Measurements from ENCODE around the gene CMTM6.

Gene CMTM6

DNA sequence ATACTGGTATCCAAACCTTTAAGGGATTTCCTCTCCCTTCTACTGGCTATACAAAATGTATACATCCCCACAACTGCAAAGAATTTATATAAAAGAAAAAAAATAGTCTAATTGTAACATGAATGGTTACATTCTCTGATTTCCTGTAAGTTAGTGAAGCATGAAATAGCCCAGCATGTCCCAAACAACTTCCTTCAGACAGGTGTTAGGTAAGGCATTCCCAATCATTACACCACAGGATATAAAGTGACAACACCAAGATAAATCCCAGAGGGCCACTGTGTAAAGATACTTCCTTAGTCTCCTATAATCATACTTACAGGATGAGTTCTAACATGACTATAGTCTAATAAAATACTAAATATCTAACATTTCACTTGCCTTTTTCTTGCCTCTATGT is 7.6 kb downstream of the CMTM6 start:
- TF ChIP-seq RARB (CRISPR knock-in tag; IDR thresholded peaks at IDR 0.05) (no peak), GLIS3 (CRISPR knock-in tag; IDR thresholded peaks at IDR 0.05) (no peak), ZNF565 (CRISPR knock-in tag; conservative IDR thresholded peaks at IDR 0.05; ENCODE audit: low read depth) (no peak), ZFP30 (CRISPR knock-in tag; IDR thresholded peaks at IDR 0.05) (no peak), SNAI2 (CRISPR knock-in tag; IDR thresholded peaks at IDR 0.05) (no peak), ARNTL (CRISPR knock-in tag; IDR thresholded peaks at IDR 0.05; ENCODE audit: borderline replicate concordance, low read depth) (no peak), PPARA (CRISPR knock-in tag; IDR thresholded peaks at IDR 0.05; ENCODE audit: borderline replicate concordance) (no peak)
- TF ChIP-seq, protein P1, sequence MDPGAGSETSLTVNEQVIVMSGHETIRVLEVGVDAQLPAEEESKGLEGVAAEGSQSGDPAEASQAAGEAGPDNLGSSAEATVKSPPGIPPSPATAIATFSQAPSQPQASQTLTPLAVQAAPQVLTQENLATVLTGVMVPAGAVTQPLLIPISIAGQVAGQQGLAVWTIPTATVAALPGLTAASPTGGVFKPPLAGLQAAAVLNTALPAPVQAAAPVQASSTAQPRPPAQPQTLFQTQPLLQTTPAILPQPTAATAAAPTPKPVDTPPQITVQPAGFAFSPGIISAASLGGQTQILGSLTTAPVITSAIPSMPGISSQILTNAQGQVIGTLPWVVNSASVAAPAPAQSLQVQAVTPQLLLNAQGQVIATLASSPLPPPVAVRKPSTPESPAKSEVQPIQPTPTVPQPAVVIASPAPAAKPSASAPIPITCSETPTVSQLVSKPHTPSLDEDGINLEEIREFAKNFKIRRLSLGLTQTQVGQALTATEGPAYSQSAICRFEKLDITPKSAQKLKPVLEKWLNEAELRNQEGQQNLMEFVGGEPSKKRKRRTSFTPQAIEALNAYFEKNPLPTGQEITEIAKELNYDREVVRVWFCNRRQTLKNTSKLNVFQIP (CRISPR knock-in tag; IDR thresholded peaks at IDR 0.05; ENCODE audit: borderline replicate concordance, low read depth): no peak
- TF ChIP-seq, protein P2, sequence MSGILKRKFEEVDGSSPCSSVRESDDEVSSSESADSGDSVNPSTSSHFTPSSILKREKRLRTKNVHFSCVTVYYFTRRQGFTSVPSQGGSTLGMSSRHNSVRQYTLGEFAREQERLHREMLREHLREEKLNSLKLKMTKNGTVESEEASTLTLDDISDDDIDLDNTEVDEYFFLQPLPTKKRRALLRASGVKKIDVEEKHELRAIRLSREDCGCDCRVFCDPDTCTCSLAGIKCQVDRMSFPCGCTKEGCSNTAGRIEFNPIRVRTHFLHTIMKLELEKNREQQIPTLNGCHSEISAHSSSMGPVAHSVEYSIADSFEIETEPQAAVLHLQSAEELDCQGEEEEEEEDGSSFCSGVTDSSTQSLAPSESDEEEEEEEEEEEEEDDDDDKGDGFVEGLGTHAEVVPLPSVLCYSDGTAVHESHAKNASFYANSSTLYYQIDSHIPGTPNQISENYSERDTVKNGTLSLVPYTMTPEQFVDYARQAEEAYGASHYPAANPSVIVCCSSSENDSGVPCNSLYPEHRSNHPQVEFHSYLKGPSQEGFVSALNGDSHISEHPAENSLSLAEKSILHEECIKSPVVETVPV (CRISPR knock-in tag; IDR thresholded peaks at IDR 0.05): no peak
- ATAC-seq: no peak

DNA sequence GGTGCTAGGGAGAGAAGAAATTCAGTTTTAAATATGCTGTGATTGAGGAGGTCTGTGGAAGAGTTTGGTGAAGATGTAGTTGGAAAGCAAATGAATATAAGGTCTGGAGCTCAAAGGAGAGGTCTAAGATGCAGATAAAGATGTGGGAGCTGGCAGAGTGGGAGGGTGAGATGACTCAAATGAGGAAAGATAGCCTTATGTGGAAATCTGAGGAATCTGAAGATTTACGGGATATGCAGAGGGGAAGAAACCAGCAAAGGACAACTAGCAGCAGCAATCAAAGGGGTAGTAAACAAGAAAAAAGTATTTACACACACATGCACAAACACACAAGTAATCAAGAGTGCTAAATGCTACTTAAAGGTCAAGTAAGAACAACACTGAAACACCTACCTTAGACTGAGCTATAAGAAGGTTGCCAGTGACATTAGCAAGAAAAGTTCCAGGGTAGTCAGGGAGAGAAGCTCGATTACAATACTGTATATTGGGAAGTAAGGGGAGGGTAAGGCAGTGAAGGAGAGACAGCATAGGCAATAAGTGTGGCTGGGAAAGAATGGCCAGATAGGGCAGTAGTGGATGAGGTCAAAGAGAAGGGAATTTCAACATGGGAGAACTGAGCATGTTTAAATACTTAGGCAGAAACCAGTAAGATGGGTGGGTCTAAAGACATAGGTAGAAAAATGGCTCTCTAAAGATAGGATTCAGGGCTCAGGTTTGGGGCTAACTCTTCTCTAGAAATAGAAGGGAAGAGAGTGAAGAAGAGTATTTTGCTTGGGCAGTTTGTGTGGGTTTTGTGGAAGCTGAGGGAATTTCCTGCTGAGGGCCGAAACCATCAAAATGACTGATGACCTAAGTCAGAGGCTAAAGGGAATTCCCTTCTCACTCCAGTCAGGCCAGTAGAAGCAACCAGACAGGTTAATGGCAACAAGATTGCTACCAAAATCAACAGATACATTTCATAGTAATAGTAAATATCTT is 8.9 kb downstream of the CMTM6 start:
- ATAC-seq: peak; percentile 38; the same call in 2 of the 3 replicates
- no peak for TF ChIP-seq OSR1 (CRISPR knock-in tag; IDR thresholded peaks at IDR 0.05)
- no peak for TF ChIP-seq PPARA (CRISPR knock-in tag; IDR thresholded peaks at IDR 0.05; ENCODE audit: borderline replicate concordance)
- TF ChIP-seq ISL1 (CRISPR knock-in tag; IDR thresholded peaks at IDR 0.05): no peak
- no peak for TF ChIP-seq GLIS3 (CRISPR knock-in tag; IDR thresholded peaks at IDR 0.05)
- TF ChIP-seq ZFP30 (CRISPR knock-in tag; IDR thresholded peaks at IDR 0.05): no peak
- TF ChIP-seq, protein P3, sequence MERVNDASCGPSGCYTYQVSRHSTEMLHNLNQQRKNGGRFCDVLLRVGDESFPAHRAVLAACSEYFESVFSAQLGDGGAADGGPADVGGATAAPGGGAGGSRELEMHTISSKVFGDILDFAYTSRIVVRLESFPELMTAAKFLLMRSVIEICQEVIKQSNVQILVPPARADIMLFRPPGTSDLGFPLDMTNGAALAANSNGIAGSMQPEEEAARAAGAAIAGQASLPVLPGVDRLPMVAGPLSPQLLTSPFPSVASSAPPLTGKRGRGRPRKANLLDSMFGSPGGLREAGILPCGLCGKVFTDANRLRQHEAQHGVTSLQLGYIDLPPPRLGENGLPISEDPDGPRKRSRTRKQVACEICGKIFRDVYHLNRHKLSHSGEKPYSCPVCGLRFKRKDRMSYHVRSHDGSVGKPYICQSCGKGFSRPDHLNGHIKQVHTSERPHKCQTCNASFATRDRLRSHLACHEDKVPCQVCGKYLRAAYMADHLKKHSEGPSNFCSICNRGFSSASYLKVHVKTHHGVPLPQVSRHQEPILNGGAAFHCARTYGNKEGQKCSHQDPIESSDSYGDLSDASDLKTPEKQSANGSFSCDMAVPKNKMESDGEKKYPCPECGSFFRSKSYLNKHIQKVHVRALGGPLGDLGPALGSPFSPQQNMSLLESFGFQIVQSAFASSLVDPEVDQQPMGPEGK (CRISPR knock-in tag; IDR thresholded peaks at IDR 0.05; ENCODE audit: borderline replicate concordance): no peak
- no peak for TF ChIP-seq ZNF70 (CRISPR knock-in tag; IDR thresholded peaks at IDR 0.05)
- no peak for TF ChIP-seq RARB (CRISPR knock-in tag; IDR thresholded peaks at IDR 0.05)
- TF ChIP-seq TOX (CRISPR knock-in tag; IDR thresholded peaks at IDR 0.05; ENCODE audit: borderline replicate concordance): no peak
- TF ChIP-seq, protein P1 (CRISPR knock-in tag; IDR thresholded peaks at IDR 0.05; ENCODE audit: borderline replicate concordance, low read depth): no peak

DNA sequence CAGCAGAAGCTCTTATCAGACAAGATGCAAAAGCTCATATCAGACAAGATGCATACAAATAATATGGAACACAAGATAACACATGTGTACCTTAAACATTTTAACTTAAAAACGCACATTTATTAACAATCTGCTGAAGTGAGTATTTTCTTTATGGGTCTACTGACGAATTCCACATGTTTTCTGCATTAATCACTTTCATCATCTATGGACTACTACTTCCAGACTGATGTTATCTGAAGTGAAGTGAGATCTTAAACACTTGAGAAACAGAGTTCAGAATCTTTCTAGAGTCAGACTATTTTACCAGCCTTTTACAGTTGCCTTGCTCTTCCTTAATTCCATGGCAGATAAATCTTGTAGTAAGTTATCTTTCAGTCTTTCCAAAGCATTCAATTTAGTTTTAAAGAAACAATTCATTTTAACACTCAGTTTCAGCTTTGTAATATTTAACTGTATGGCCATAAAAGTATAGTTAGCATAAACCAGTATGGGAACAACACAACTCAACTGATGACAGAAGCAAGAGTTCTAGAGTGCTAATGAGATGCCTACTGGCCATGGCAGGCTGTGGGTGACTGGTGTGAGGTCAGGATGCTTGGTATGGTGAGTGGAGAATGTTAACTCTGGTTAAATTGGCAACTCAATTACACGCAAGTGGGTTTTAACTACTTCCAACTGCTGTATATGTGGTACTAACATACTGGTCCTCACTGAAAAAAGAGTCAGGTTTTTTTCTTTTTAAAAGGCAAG is 9.8 kb downstream of the CMTM6 start:
- peak; percentile 39 for ATAC-seq
- TF ChIP-seq SNAI2 (CRISPR knock-in tag; IDR thresholded peaks at IDR 0.05) (no peak), CREB5 (CRISPR knock-in tag; IDR thresholded peaks at IDR 0.05; ENCODE audit: low read depth) (no peak), ZFP3 (CRISPR knock-in tag; IDR thresholded peaks at IDR 0.05) (no peak), ZNF565 (CRISPR knock-in tag; conservative IDR thresholded peaks at IDR 0.05; ENCODE audit: low read depth) (no peak), ZNF70 (CRISPR knock-in tag; IDR thresholded peaks at IDR 0.05) (no peak), PPARA (CRISPR knock-in tag; IDR thresholded peaks at IDR 0.05; ENCODE audit: borderline replicate concordance) (no peak), ZFP30 (CRISPR knock-in tag; IDR thresholded peaks at IDR 0.05) (no peak), ISL1 (CRISPR knock-in tag; IDR thresholded peaks at IDR 0.05) (no peak), BACH2 (CRISPR knock-in tag; IDR thresholded peaks at IDR 0.05; ENCODE audit: borderline replicate concordance) (no peak), RARB (CRISPR knock-in tag; IDR thresholded peaks at IDR 0.05) (no peak)
- TF ChIP-seq, protein P3 (CRISPR knock-in tag; IDR thresholded peaks at IDR 0.05; ENCODE audit: borderline replicate concordance): no peak
- TF ChIP-seq, protein P4, sequence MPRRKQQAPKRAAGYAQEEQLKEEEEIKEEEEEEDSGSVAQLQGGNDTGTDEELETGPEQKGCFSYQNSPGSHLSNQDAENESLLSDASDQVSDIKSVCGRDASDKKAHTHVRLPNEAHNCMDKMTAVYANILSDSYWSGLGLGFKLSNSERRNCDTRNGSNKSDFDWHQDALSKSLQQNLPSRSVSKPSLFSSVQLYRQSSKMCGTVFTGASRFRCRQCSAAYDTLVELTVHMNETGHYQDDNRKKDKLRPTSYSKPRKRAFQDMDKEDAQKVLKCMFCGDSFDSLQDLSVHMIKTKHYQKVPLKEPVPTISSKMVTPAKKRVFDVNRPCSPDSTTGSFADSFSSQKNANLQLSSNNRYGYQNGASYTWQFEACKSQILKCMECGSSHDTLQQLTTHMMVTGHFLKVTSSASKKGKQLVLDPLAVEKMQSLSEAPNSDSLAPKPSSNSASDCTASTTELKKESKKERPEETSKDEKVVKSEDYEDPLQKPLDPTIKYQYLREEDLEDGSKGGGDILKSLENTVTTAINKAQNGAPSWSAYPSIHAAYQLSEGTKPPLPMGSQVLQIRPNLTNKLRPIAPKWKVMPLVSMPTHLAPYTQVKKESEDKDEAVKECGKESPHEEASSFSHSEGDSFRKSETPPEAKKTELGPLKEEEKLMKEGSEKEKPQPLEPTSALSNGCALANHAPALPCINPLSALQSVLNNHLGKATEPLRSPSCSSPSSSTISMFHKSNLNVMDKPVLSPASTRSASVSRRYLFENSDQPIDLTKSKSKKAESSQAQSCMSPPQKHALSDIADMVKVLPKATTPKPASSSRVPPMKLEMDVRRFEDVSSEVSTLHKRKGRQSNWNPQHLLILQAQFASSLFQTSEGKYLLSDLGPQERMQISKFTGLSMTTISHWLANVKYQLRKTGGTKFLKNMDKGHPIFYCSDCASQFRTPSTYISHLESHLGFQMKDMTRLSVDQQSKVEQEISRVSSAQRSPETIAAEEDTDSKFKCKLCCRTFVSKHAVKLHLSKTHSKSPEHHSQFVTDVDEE (CRISPR knock-in tag; IDR thresholded peaks at IDR 0.05): no peak
- TF ChIP-seq, protein P2 (CRISPR knock-in tag; IDR thresholded peaks at IDR 0.05): no peak
